ENCODE results near the gene HIC1. TPM values are rescaled to one million over a fixed set of nuclear protein-coding genes. Genes with fewer than 3 reads are reported as not detected.
A peak's percentile ranks its signal among the peaks of the same experiment; 100 is the strongest.

HIC1 gene
- polyA plus RNA-seq, 1 of the 3 experiments (the other 2 are of a cell fraction): 6.4 TPM

GRCh38 chr17:2041561-2042389 is 13.1 kb upstream of the HIC1 start, which contains the start of gene OVCA2:
OVCA2 (plus strand) TSS chr17:2042022; CDS start chr17:2042048, 26 bp downstream.
- under 1% methylated on average over 31 of the region's 93 CpGs for WGBS (ENCODE audit: low lambda C conversion rate)
- CTCF ChIA-PET: interaction anchor here (0.6 to 2.8 kb wide), 16 partner anchors 10 to 204 kb away, joined by 3 to 20 read pairs (median 4); partner anchors contain the start of genes DPH1, HIC1 and RTN4RL1
- TF ChIP-seq ELF1 (IDR thresholded peaks at IDR 0.05) (peak; percentile 81), EP300 (IDR thresholded peaks at IDR 0.05; ENCODE audit: borderline replicate concordance in 1 of 2, low read depth in 1 of 2, low read length in 1 of 2) (no peak), SMC3 (IDR thresholded peaks at IDR 0.05; ENCODE audit: low read depth, low read length) (peak; percentile 29; the same call in 1 of the 2 replicates), RFX5 (IDR thresholded peaks at IDR 0.05; ENCODE audit: low read length) (no peak), TCF12 (IDR thresholded peaks at IDR 0.05) (no peak), PBX3 (IDR thresholded peaks at IDR 0.05) (peak; percentile 29; the same call in 1 of the 2 replicates), CHD2 (IDR thresholded peaks at IDR 0.05; ENCODE audit: low read length, partially characterized antibody) (peak; percentile 73), FOSL2 (IDR thresholded peaks at IDR 0.05; ENCODE audit: borderline replicate concordance, low read depth) (no peak), GABPA (IDR thresholded peaks at IDR 0.05; ENCODE audit: low read depth) (peak; percentile 96), RCOR1 (IDR thresholded peaks at IDR 0.05; ENCODE audit: low read length) (no peak), FOXM1 (IDR thresholded peaks at IDR 0.05; ENCODE audit: low read depth) (no peak), POLR2AphosphoS5 (IDR thresholded peaks at IDR 0.05; ENCODE audit: low read depth, low read length) (peak; percentile 86), ZBTB33 (IDR thresholded peaks at IDR 0.05; ENCODE audit: borderline replicate concordance, low read depth) (0 out of 2 replicates have a peak, but pooled peaks have one; percentile 27), FOXJ3 (CRISPR knock-in tag; IDR thresholded peaks at IDR 0.05) (no peak), NFIC (IDR thresholded peaks at IDR 0.05; ENCODE audit: borderline replicate concordance) (no peak), MAX (IDR thresholded peaks at IDR 0.05; ENCODE audit: low read depth) (peak; percentile 68; the same call in 1 of the 2 replicates), USF2 (IDR thresholded peaks at IDR 0.05; ENCODE audit: borderline replicate concordance, low read depth, low read length) (no peak), SIN3A (IDR thresholded peaks at IDR 0.05; ENCODE audit: borderline replicate concordance, low read depth, low read length) (peak; percentile 82), RAD21 (IDR thresholded peaks at IDR 0.05; ENCODE audit: low read length) (peak; percentile 49), IRF3 (IDR thresholded peaks at IDR 0.05; ENCODE audit: low read depth, low read length) (no peak), EZH2phosphoT487 (IDR thresholded peaks at IDR 0.05; ENCODE audit: borderline replicate concordance, low read depth) (no peak), TEAD4 (IDR thresholded peaks at IDR 0.05; ENCODE audit: borderline replicate concordance, insufficient read depth) (no peak), NRF1 (IDR thresholded peaks at IDR 0.05; ENCODE audit: low read depth, low read length) (0 out of 2 replicates have a peak, but pooled peaks have one; percentile 15), TAF1 (IDR thresholded peaks at IDR 0.05; ENCODE audit: borderline replicate concordance, low read depth, low read length) (peak; percentile 95), JUND (IDR thresholded peaks at IDR 0.05) (no peak), GATA2 (CRISPR knock-in tag; IDR thresholded peaks at IDR 0.05) (no peak)

More at GRCh38 chr17:2041561-2042389, 13.1 kb upstream of the HIC1 start, which contains the start of gene OVCA2:
- Histone ChIP-seq H3K4me2 (peak within 1 kb of the TSS; percentile 99), H4K20me1 (ENCODE audit: insufficient read depth) (no peaks in the 10 kb centered on the region), H3K4me3 (ENCODE audit: low read depth in 2 of 2, low read length in 1 of 2) (peak within 1 kb of the TSS; percentile 71 to 81), H3K36me3 (replicated peaks in 1 of 2; ENCODE audit: control insufficient read depth in 1 of 2, insufficient read depth in 2 of 2, low read length in 1 of 2) (peaks cover 14 to 17% of the 10 kb centered on the region in 2 experiments), H3K79me2 (ENCODE audit: insufficient read depth) (peaks cover 31% of the 10 kb centered on the region), H3K9me3 (no peaks in the 10 kb centered on the region), H2AFZ (ENCODE audit: low read depth) (peak within 1 kb of the TSS; percentile 63; the same call in 1 of the 2 replicates), H3F3A (replicated peaks; ENCODE audit: insufficient read depth) (peaks cover 15% of the 10 kb centered on the region), H3K4me1 (ENCODE audit: control insufficient read depth in 1 of 2, insufficient read depth in 2 of 2, low read depth in 1 of 2, low read length in 1 of 2) (peaks cover 20 to 21% of the 10 kb centered on the region in 2 experiments; a peak in 3 of 4 replicates), H3K9me2 (no peaks in the 10 kb centered on the region), H3K9ac (peak within 1 kb of the TSS; percentile 86), H3K27me3 (ENCODE audit: insufficient read depth) (no peaks in the 10 kb centered on the region), H3K27ac (ENCODE audit: low read depth in 2 of 2, low read length in 1 of 2) (peak within 1 kb of the TSS; percentile 79 to 92)
- peak; percentile 97 for DNase-seq
- POLR2A ChIA-PET: interaction anchor here (1.0 to 1.3 kb wide), 5 partner anchors 9 to 203 kb away, joined by 3 to 4 read pairs (median 3); partner anchors contain the start of gene DPH1

Measured in SK-N-SH (cell line).